Erythroblast (primary cell): ENCODE results near the gene HBE1.
A peak's percentile ranks its signal among the peaks of the same experiment; 100 is the strongest.

ENCODE experiments used
- GATA1 ChIP-seq: IDR thresholded peaks from 2 replicates; pipeline ENCODE4 v1.6.1; 2011; ENCODE audit warnings: low read depth, mild to moderate bottlenecking, control low read depth, low read length, moderate library complexity
- POLR2A ChIP-seq: IDR thresholded peaks from 2 replicates; pipeline ENCODE4 v1.6.1; 2011; ENCODE audit warnings: mild to moderate bottlenecking, low read length

DNA sequence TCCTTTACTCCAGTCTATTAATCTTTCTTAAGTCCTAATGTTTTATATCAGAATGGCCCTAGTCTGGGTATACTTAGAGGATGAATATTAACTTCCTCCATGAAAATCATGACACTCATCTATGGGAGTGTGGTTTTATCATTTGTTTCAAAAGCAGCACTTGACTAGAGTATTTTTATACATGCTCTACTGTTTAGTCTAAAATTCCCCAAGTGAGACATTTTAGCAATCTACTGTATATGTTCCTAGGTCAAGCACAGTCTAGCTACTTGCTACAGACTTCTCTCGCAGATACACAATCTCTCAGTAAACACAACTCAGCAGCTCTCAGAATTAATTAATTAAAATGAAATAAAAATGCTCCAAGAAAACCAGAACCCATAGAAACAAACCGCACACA lies 39.9 kb downstream of the HBE1 start:
- TF ChIP-seq POLR2A (peak; percentile 13), GATA1 (no peak)
